Liver (tissue), 9 donors: ENCODE data around the gene ADO. TPM values are rescaled to one million over a fixed set of nuclear protein-coding genes. Genes with fewer than 3 reads are reported as not detected.

Source experiments
- DNase-seq: peaks from one replicate; pipeline ENCODE4 v3.0.0-alpha.2; 2017; ENCODE audit warnings: low spot score
- H3K27ac ChIP-seq, 2 donors: one replicate each; pipeline ENCODE4 v1.7.0; 2013; ENCODE audit warnings: inconsistent platforms in 2 of 2, low read length in 2 of 2, control low read depth in 1 of 2, low read depth in 1 of 2, mild to moderate bottlenecking in 1 of 2
- H3K27me3 ChIP-seq, 4 donors: one replicate each; pipeline versions ENCODE4 v1.6.1 to v1.7.0; 2013; ENCODE audit warnings: low read length in 3 of 4, inconsistent platforms in 1 of 4, mild to moderate bottlenecking in 1 of 4, moderate library complexity in 1 of 4; ENCODE audit not compliant: control insufficient read depth in 4 of 4, insufficient read depth in 4 of 4
- H3K36me3 ChIP-seq, 4 donors: one replicate each; pipeline versions ENCODE4 v1.6.1 to v1.7.0; 2013; ENCODE audit warnings: low read length in 3 of 4, mild to moderate bottlenecking in 3 of 4, low read depth in 1 of 4, moderate library complexity in 1 of 4; ENCODE audit not compliant: control insufficient read depth in 4 of 4, insufficient read depth in 3 of 4
- H3K4me1 ChIP-seq, 4 donors: one replicate each; pipeline versions ENCODE4 v1.6.1 to v1.7.0; 2013; ENCODE audit warnings: low read length in 3 of 4, mild to moderate bottlenecking in 3 of 4, moderate library complexity in 1 of 4; ENCODE audit not compliant: control insufficient read depth in 4 of 4, insufficient read depth in 4 of 4
- H3K4me3 ChIP-seq, 3 donors: one replicate each; pipeline versions ENCODE4 v1.6.1 to v1.7.0; 2013; ENCODE audit warnings: low read length in 3 of 3, control low read depth in 1 of 3, low read depth in 1 of 3, mild to moderate bottlenecking in 1 of 3
- H3K9ac ChIP-seq, 2 donors: one replicate each; pipeline ENCODE4 v1.7.0; 2013; ENCODE audit warnings: low read length in 2 of 2, mild to moderate bottlenecking in 2 of 2, moderate library complexity in 2 of 2, control low read depth in 1 of 2, low read depth in 1 of 2
- H3K9me3 ChIP-seq, 4 donors: one replicate each; pipeline versions ENCODE4 v1.6.1 to v1.7.0; 2013; ENCODE audit warnings: low read length in 3 of 4; ENCODE audit not compliant: control insufficient read depth in 4 of 4
- ATF3 ChIP-seq: IDR thresholded peaks from 2 replicates; pipeline ENCODE4 v1.6.1; 2016; ENCODE audit warnings: antibody characterized with exemption
- CTCF ChIP-seq: fragments of 150-350 bp; IDR thresholded peaks from 2 replicates; pipeline ENCODE4 v1.5.1; 2017; ENCODE audit warnings: improper control_type of control experiment, low read depth, low read length; ENCODE audit not compliant: missing input control
- EGR1 ChIP-seq, 2 donors: IDR thresholded peaks; 2 replicates each; pipeline ENCODE4 v1.6.1; 2016 to 2018; ENCODE audit warnings: antibody characterized with exemption in 2 of 2, low read depth in 2 of 2
- FOXA1 ChIP-seq: IDR thresholded peaks from 2 replicates; pipeline ENCODE4 v1.6.1; 2016; ENCODE audit warnings: antibody characterized with exemption
- FOXA2 ChIP-seq: IDR thresholded peaks from 2 replicates; pipeline ENCODE4 v1.6.1; 2016; ENCODE audit warnings: antibody characterized with exemption
- GABPA ChIP-seq, 2 donors: IDR thresholded peaks in 1 of 2; conservative IDR thresholded peaks in 1 of 2; 2 replicates each; pipeline ENCODE4 v1.6.1; 2016; ENCODE audit warnings: antibody characterized with exemption in 2 of 2, mild to moderate bottlenecking in 1 of 2, moderate library complexity in 1 of 2
- HNF4A ChIP-seq, 2 donors: conservative IDR thresholded peaks; 2 replicates each; pipeline ENCODE4 v1.6.1; 2016; ENCODE audit warnings: antibody characterized with exemption in 2 of 2, mild to moderate bottlenecking in 2 of 2
- HNF4G ChIP-seq: IDR thresholded peaks from 2 replicates; pipeline ENCODE4 v1.6.1; 2016; ENCODE audit warnings: antibody characterized with exemption
- JUND ChIP-seq, 2 donors: IDR thresholded peaks; 2 replicates each; pipeline ENCODE4 v1.6.1; 2016; ENCODE audit warnings: antibody characterized with exemption in 2 of 2
- MAX ChIP-seq: IDR thresholded peaks from 2 replicates; pipeline ENCODE4 v1.6.1; 2016; ENCODE audit warnings: antibody characterized with exemption
- NR2F2 ChIP-seq: IDR thresholded peaks from 2 replicates; pipeline ENCODE4 v1.6.1; 2016; ENCODE audit warnings: antibody characterized with exemption
- RAD21 ChIP-seq, 2 donors: IDR thresholded peaks; 2 replicates each; pipeline ENCODE4 v1.6.1; 2016; ENCODE audit warnings: antibody characterized with exemption in 2 of 2, mild to moderate bottlenecking in 2 of 2
- SP1 ChIP-seq: IDR thresholded peaks from 2 replicates; pipeline ENCODE4 v1.6.1; 2018; ENCODE audit warnings: antibody characterized with exemption, mild to moderate bottlenecking
- TAF1 ChIP-seq: conservative IDR thresholded peaks from 2 replicates; pipeline ENCODE4 v1.6.1; 2016; ENCODE audit warnings: antibody characterized with exemption, mild to moderate bottlenecking
- YY1 ChIP-seq: IDR thresholded peaks from 2 replicates; pipeline ENCODE4 v1.6.1; 2016; ENCODE audit warnings: antibody characterized with exemption, mild to moderate bottlenecking
- ZBTB33 ChIP-seq: IDR thresholded peaks from 2 replicates; pipeline ENCODE4 v1.6.1; 2016; ENCODE audit warnings: antibody characterized with exemption
- WGBS: extraction: QIAGEN DNeasy Blood & Tissue Kit; methylation state at CpG from one replicate; pipeline ENCODE4 v1.1.7; 2013; 5-methylcytosine and 5-hydroxymethylcytosine counted together
- polyA plus RNA-seq, 2 donors: library from polyadenylated mRNA; stranded (reverse) in 1 of 2; unstranded in 1 of 2; fragments of 200-250 nt in 1 of 2; fragments of >200 nt in 1 of 2; fragmentation: Nextera tagmentation in 1 of 2; extraction: Ambion mirVana in 1 of 2; gene quantifications; one replicate each; pipeline versions ENCODE4 v1.2.1 to v1.2.3, GENCODE V29; 2013 to 2015
- total RNA-seq, 2 donors: library from RNA; depleted of rRNA; stranded (reverse); fragments of >200 nt; gene quantifications; one replicate each; pipeline ENCODE4 v1.2.3, GENCODE V29; 2014
- donor health status: healthy.
- donor health status: healthy.
- donor health status: healthy.
- donor health status: healthy.
- donor health status: healthy.

Gene ADO
- total and polyA plus RNA-seq, 4 donors: 1.4 to 6.7 (median 5.5) TPM

GRCh38 chr10:62764011-62764410 is 40.5 kb upstream of the ADO start:
- Histone ChIP-seq H3K27me3 (no peaks in the 10 kb centered on the region), H3K36me3 (no peaks in the 10 kb centered on the region), H3K4me3 (no peak overlapping the region), H3K9me3 (no peaks in the 10 kb centered on the region), H3K9ac (no peak overlapping the region), H3K27ac (no peak overlapping the region), H3K4me1 (no peaks in the 10 kb centered on the region)
- WGBS: 96% methylated on average over 4 of the region's 4 CpGs
- TF ChIP-seq EGR1 (IDR thresholded peaks at IDR 0.05; ENCODE audit: low read depth in 2 of 2): no peak
- no peak for TF ChIP-seq RAD21 (IDR thresholded peaks at IDR 0.05)
- no peak for TF ChIP-seq GABPA (IDR thresholded peaks at IDR 0.05 in 1 of 2, conservative IDR thresholded peaks at IDR 0.05 in 1 of 2)
- TF ChIP-seq JUND (IDR thresholded peaks at IDR 0.05): no peak
- no peak for TF ChIP-seq FOXA1
- no peak for TF ChIP-seq SP1
- TF ChIP-seq CTCF: no peak
- no peak for DNase-seq

GRCh38 chr10:62765726-62766125 is 38.8 kb upstream of the ADO start:
- no peak overlapping the region for H3K27ac ChIP-seq
- no peak for DNase-seq
- no peaks in the 10 kb centered on the region for H3K36me3 ChIP-seq
- WGBS: 85% methylated on average over 2 of the region's 2 CpGs
- H3K4me1 ChIP-seq: no peaks in the 10 kb centered on the region
- no peaks in the 10 kb centered on the region for H3K9me3 ChIP-seq
- H3K9ac ChIP-seq: no peak overlapping the region
- H3K27me3 ChIP-seq: peaks cover 0 to under 1% (median 0%) of the 10 kb centered on the region in 4 donors
- no peak for TF ChIP-seq NR2F2
- TF ChIP-seq YY1: no peak
- no peak overlapping the region for H3K4me3 ChIP-seq

- Histone ChIP-seq H3K27me3 (peaks cover 0 to 3% (median 0%) of the 10 kb centered on the region in 4 donors), H3K36me3 (no peaks in the 10 kb centered on the region), H3K9me3 (no peaks in the 10 kb centered on the region), H3K4me3 (no peak overlapping the region), H3K9ac (no peak overlapping the region), H3K4me1 (no peaks in the 10 kb centered on the region), H3K27ac (no peak overlapping the region)
- no peak for DNase-seq
- TF ChIP-seq ZBTB33 (no peak), HNF4A (conservative IDR thresholded peaks at IDR 0.05) (no peak), JUND (IDR thresholded peaks at IDR 0.05) (no peak), SP1 (no peak), MAX (no peak), TAF1 (no peak), ATF3 (no peak), HNF4G (no peak), FOXA2 (no peak), GABPA (IDR thresholded peaks at IDR 0.05 in 1 of 2, conservative IDR thresholded peaks at IDR 0.05 in 1 of 2) (no peak), RAD21 (IDR thresholded peaks at IDR 0.05) (no peak), FOXA1 (no peak)
- WGBS: 65% methylated on average over 3 of the region's 3 CpGs
These were observed 38.1 kb upstream of the ADO start for GRCh38 chr10:62766386-62766785.
